SK-N-SH (cell line): Measurements from ENCODE around the gene MRPL14.

ENCODE experiments used
- EZH2phosphoT487 ChIP-seq: fragments of 200-600 bp; sonication (generic); IDR thresholded peaks from 2 replicates; pipeline ENCODE4 v1.6.1; 2017; ENCODE audit warnings: low read depth, mixed run types, mild to moderate bottlenecking, antibody characterized with exemption, moderate library complexity, borderline replicate concordance
- TF ChIP-seq, protein P1 (sequence below): fragments of 200-600 bp; sonication (generic); IDR thresholded peaks from 2 replicates; pipeline ENCODE4 v1.6.1; 2017; ENCODE audit warnings: antibody characterized with exemption, mild to moderate bottlenecking, moderate library complexity

DNA sequence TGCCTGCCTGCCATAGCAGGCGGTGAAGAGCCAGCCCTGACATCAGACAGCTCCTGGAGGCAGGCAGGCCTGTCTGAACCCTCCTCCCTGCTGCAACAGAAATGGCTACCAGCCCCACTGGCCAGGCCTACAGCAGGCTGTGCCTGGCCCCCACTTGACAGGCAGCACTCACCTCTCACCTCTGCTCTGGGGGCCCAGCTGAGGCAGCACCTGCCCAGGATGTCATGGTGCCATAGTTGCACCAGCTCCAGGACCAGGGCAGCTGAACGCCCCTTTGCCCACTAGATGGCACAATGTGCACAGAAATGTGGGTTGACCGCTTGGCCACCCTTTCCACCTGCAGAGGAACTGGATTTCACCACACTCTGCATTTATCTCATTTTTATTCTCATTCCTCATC, 30.6 kb downstream of the MRPL14 start:
- TF ChIP-seq, protein P1, sequence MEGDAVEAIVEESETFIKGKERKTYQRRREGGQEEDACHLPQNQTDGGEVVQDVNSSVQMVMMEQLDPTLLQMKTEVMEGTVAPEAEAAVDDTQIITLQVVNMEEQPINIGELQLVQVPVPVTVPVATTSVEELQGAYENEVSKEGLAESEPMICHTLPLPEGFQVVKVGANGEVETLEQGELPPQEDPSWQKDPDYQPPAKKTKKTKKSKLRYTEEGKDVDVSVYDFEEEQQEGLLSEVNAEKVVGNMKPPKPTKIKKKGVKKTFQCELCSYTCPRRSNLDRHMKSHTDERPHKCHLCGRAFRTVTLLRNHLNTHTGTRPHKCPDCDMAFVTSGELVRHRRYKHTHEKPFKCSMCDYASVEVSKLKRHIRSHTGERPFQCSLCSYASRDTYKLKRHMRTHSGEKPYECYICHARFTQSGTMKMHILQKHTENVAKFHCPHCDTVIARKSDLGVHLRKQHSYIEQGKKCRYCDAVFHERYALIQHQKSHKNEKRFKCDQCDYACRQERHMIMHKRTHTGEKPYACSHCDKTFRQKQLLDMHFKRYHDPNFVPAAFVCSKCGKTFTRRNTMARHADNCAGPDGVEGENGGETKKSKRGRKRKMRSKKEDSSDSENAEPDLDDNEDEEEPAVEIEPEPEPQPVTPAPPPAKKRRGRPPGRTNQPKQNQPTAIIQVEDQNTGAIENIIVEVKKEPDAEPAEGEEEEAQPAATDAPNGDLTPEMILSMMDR: peak; percentile 78
- TF ChIP-seq EZH2phosphoT487: no peak
